ENCODE measurements around the gene SDC3. TPM values are rescaled to one million over a fixed set of nuclear protein-coding genes. Genes with fewer than 3 reads are reported as not detected.
A peak's percentile ranks its signal among the peaks of the same experiment; 100 is the strongest.

The SDC3 gene
- total and polyA plus RNA-seq, 9 donors = 21.9 to 65.8 (median 43.7) TPM

- no peaks in the 10 kb centered on the region for H3K27me3 ChIP-seq (ENCODE audit: control insufficient read depth, insufficient read depth, low read length)
- peaks cover 8% of the 10 kb centered on the region for H3K4me1 ChIP-seq (ENCODE audit: control insufficient read depth, insufficient read depth, low read length)
- no peak for DNase-seq
- H3K36me3 ChIP-seq (ENCODE audit: control insufficient read depth, insufficient read depth, low read length) = peaks cover 29% of the 10 kb centered on the region
- H3K27ac ChIP-seq (ENCODE audit: low read length) = no peak overlapping the region
- WGBS (ENCODE audit: insufficient coverage) = 64% methylated on average over 4 of the region's 8 CpGs
- H3K4me3 ChIP-seq (ENCODE audit: low read length) = no peak overlapping the region
- no peaks in the 10 kb centered on the region for H3K9me3 ChIP-seq (replicated peaks; ENCODE audit: control insufficient read depth, low read depth, low read length)
Observed at GRCh38 chr1:30929944-30930525, 21.5 kb upstream of the SDC3 start.

GRCh38 chr1:30929135-30929889, 20.8 kb upstream of the SDC3 start:
- Histone ChIP-seq H3K4me3 (ENCODE audit: low read length) (no peak overlapping the region), H3K27ac (ENCODE audit: low read length) (no peak overlapping the region), H3K4me1 (ENCODE audit: control insufficient read depth, insufficient read depth, low read length) (peaks cover 8% of the 10 kb centered on the region), H3K27me3 (ENCODE audit: control insufficient read depth, insufficient read depth, low read length) (no peaks in the 10 kb centered on the region), H3K9me3 (replicated peaks; ENCODE audit: control insufficient read depth, low read depth, low read length) (no peaks in the 10 kb centered on the region), H3K36me3 (ENCODE audit: control insufficient read depth, insufficient read depth, low read length) (peaks cover 22% of the 10 kb centered on the region)
- 33% methylated on average over 3 of the region's 6 CpGs for WGBS (ENCODE audit: insufficient coverage)
- no peak for DNase-seq

- peaks cover 17% of the 10 kb centered on the region for H3K36me3 ChIP-seq (ENCODE audit: control insufficient read depth, insufficient read depth, low read length)
- no peak overlapping the region for H3K27ac ChIP-seq (ENCODE audit: low read length)
- no peaks in the 10 kb centered on the region for H3K9me3 ChIP-seq (replicated peaks; ENCODE audit: control insufficient read depth, low read depth, low read length)
- H3K4me1 ChIP-seq (ENCODE audit: control insufficient read depth, insufficient read depth, low read length) = peaks cover 8% of the 10 kb centered on the region
- WGBS (ENCODE audit: insufficient coverage) = no CpG with 5 or more reads among the region's 2 CpGs
- no peaks in the 10 kb centered on the region for H3K27me3 ChIP-seq (ENCODE audit: control insufficient read depth, insufficient read depth, low read length)
- no peak overlapping the region for H3K4me3 ChIP-seq (ENCODE audit: low read length)
- no peak for DNase-seq
Observed at GRCh38 chr1:30928789-30929134, 20.2 kb upstream of the SDC3 start.

- no peaks in the 10 kb centered on the region for H3K27me3 ChIP-seq (ENCODE audit: control insufficient read depth, insufficient read depth, low read length)
- H3K4me3 ChIP-seq (ENCODE audit: low read length) = no peak overlapping the region
- H3K27ac ChIP-seq (ENCODE audit: low read length) = no peak overlapping the region
- WGBS (ENCODE audit: insufficient coverage) = 95% methylated on average over 4 of the region's 7 CpGs
- H3K9me3 ChIP-seq (replicated peaks; ENCODE audit: control insufficient read depth, low read depth, low read length) = no peaks in the 10 kb centered on the region
- peaks cover 8% of the 10 kb centered on the region for H3K4me1 ChIP-seq (ENCODE audit: control insufficient read depth, insufficient read depth, low read length)
- peaks cover 11% of the 10 kb centered on the region for H3K36me3 ChIP-seq (ENCODE audit: control insufficient read depth, insufficient read depth, low read length)
- DNase-seq = no peak
Observed at GRCh38 chr1:30928171-30928570, 19.6 kb upstream of the SDC3 start.

GRCh38 chr1:30927448-30927847, 18.9 kb upstream of the SDC3 start:
- Histone ChIP-seq H3K4me1 (ENCODE audit: control insufficient read depth, insufficient read depth, low read length) (peaks cover 8% of the 10 kb centered on the region), H3K4me3 (ENCODE audit: low read length) (no peak overlapping the region), H3K27me3 (ENCODE audit: control insufficient read depth, insufficient read depth, low read length) (no peaks in the 10 kb centered on the region), H3K36me3 (ENCODE audit: control insufficient read depth, insufficient read depth, low read length) (peaks cover 8% of the 10 kb centered on the region), H3K27ac (ENCODE audit: low read length) (no peak overlapping the region), H3K9me3 (replicated peaks; ENCODE audit: control insufficient read depth, low read depth, low read length) (no peaks in the 10 kb centered on the region)
- no CpG with 5 or more reads among the region's 3 CpGs for WGBS (ENCODE audit: insufficient coverage)
- DNase-seq = no peak

GRCh38 chr1:30923597-30923996, 15.0 kb upstream of the SDC3 start:
- no peaks in the 10 kb centered on the region for H3K9me3 ChIP-seq (replicated peaks; ENCODE audit: control insufficient read depth, low read depth, low read length)
- H3K4me3 ChIP-seq (ENCODE audit: low read length) = no peak overlapping the region
- H3K4me1 ChIP-seq (ENCODE audit: control insufficient read depth, insufficient read depth, low read length) = peaks cover 7% of the 10 kb centered on the region
- H3K27ac ChIP-seq (ENCODE audit: low read length) = no peak overlapping the region
- DNase-seq = no peak
- WGBS (ENCODE audit: insufficient coverage) = no CpG with 5 or more reads among the region's 1 CpG
- no peaks in the 10 kb centered on the region for H3K36me3 ChIP-seq (ENCODE audit: control insufficient read depth, insufficient read depth, low read length)
- no peaks in the 10 kb centered on the region for H3K27me3 ChIP-seq (ENCODE audit: control insufficient read depth, insufficient read depth, low read length)

GRCh38 chr1:30920827-30921226, 12.3 kb upstream of the SDC3 start:
- no peaks in the 10 kb centered on the region for H3K9me3 ChIP-seq (replicated peaks; ENCODE audit: control insufficient read depth, low read depth, low read length)
- H3K27ac ChIP-seq (ENCODE audit: low read length) = no peak overlapping the region
- no peak for DNase-seq
- WGBS (ENCODE audit: insufficient coverage) = 23% methylated on average over 2 of the region's 7 CpGs
- no peaks in the 10 kb centered on the region for H3K36me3 ChIP-seq (ENCODE audit: control insufficient read depth, insufficient read depth, low read length)
- no peaks in the 10 kb centered on the region for H3K27me3 ChIP-seq (ENCODE audit: control insufficient read depth, insufficient read depth, low read length)
- H3K4me1 ChIP-seq (ENCODE audit: control insufficient read depth, insufficient read depth, low read length) = peaks cover 7% of the 10 kb centered on the region
- H3K4me3 ChIP-seq (ENCODE audit: low read length) = no peak overlapping the region

- H3K27ac ChIP-seq (ENCODE audit: low read length) = peak overlapping the region; percentile 22
- H3K9me3 ChIP-seq (replicated peaks; ENCODE audit: control insufficient read depth, low read depth, low read length) = no peaks in the 10 kb centered on the region
- H3K4me3 ChIP-seq (ENCODE audit: low read length) = no peak overlapping the region
- peaks cover 7% of the 10 kb centered on the region for H3K4me1 ChIP-seq (ENCODE audit: control insufficient read depth, insufficient read depth, low read length)
- peak; percentile 66 for DNase-seq
- no peaks in the 10 kb centered on the region for H3K36me3 ChIP-seq (ENCODE audit: control insufficient read depth, insufficient read depth, low read length)
- H3K27me3 ChIP-seq (ENCODE audit: control insufficient read depth, insufficient read depth, low read length) = no peaks in the 10 kb centered on the region
- 47% methylated on average over 5 of the region's 10 CpGs for WGBS (ENCODE audit: insufficient coverage)
Observed at GRCh38 chr1:30919025-30919881, 10.7 kb upstream of the SDC3 start.

GRCh38 chr1:30916296-30916695, 7.7 kb upstream of the SDC3 start:
- Histone ChIP-seq H3K4me1 (ENCODE audit: control insufficient read depth, insufficient read depth, low read length) (peaks cover 7% of the 10 kb centered on the region), H3K36me3 (ENCODE audit: control insufficient read depth, insufficient read depth, low read length) (no peaks in the 10 kb centered on the region), H3K27me3 (ENCODE audit: control insufficient read depth, insufficient read depth, low read length) (no peaks in the 10 kb centered on the region), H3K9me3 (replicated peaks; ENCODE audit: control insufficient read depth, low read depth, low read length) (no peaks in the 10 kb centered on the region), H3K27ac (ENCODE audit: low read length) (no peak overlapping the region), H3K4me3 (ENCODE audit: low read length) (no peak overlapping the region)
- no peak for DNase-seq
- WGBS (ENCODE audit: insufficient coverage) = 60% methylated on average over 1 of the region's 12 CpGs

GRCh38 chr1:30915491-30916230, 7.1 kb upstream of the SDC3 start:
- no peaks in the 10 kb centered on the region for H3K36me3 ChIP-seq (ENCODE audit: control insufficient read depth, insufficient read depth, low read length)
- no peaks in the 10 kb centered on the region for H3K9me3 ChIP-seq (replicated peaks; ENCODE audit: control insufficient read depth, low read depth, low read length)
- no peak overlapping the region for H3K4me3 ChIP-seq (ENCODE audit: low read length)
- DNase-seq = no peak
- peaks cover 12% of the 10 kb centered on the region for H3K4me1 ChIP-seq (ENCODE audit: control insufficient read depth, insufficient read depth, low read length)
- H3K27me3 ChIP-seq (ENCODE audit: control insufficient read depth, insufficient read depth, low read length) = no peaks in the 10 kb centered on the region
- WGBS (ENCODE audit: insufficient coverage) = 89% methylated on average over 6 of the region's 13 CpGs
- no peak overlapping the region for H3K27ac ChIP-seq (ENCODE audit: low read length)

Measured in muscle of leg (tissue), 11 donors.